ENCODE data around the gene CDIP1.
A peak's percentile ranks its signal among the peaks of the same experiment; 100 is the strongest.
"Not testable (repeated sequence)": the region's sequence is repeated elsewhere in the genome, so short reads cannot be mapped to it uniquely, and the experiment has no call there.

The CDIP1 gene

DNA sequence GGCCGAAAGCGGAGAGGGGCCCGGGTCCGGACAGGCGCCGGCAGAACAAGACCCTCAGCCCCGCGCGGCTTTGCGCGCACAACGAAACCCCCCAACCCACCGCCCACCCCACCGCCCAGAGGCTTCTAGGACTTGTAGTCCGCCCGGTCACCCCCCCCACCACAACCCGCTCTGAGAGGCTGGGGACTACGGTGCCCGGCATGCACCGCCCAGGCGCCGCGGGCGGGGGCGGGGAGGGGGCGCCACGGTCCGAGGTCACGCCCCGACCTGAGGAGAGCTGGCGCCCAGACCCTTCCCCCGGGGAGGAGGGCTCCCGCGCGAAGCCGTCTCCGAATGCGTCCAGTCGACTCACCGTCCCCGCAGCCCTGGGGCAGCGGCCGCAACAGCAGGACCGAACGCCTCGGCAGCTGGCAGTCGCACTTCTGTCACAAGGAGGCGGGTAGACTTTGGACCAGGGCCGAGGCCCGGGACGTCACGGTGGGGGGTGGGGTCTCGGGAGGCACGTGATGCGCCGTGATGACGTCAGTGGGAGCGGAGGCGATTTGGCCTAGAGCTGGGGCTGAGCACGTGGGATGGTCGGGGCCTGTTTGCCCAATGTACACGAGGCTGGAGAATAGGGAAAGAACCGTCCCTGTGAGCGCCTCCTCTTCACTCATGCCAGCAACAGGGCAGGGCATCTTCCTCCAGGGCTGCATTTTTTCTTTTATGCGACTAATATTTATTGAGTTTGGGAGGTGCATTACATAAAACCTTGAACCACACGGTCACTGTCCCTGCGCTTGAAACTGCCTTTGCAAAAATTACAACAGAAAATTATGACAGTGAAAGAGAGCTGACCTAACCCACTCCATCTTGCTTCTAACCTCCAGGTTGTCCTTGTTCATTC is at the start of gene CDIP1:
TSS of gene CDIP1 (minus strand) at position 424 of the 886 bp plus-strand sequence. CDS start 24,643 bp downstream, outside the sequence.
- peak; percentile 77 for DNase-seq (ENCODE audit: low read depth, low spot score)

DNA sequence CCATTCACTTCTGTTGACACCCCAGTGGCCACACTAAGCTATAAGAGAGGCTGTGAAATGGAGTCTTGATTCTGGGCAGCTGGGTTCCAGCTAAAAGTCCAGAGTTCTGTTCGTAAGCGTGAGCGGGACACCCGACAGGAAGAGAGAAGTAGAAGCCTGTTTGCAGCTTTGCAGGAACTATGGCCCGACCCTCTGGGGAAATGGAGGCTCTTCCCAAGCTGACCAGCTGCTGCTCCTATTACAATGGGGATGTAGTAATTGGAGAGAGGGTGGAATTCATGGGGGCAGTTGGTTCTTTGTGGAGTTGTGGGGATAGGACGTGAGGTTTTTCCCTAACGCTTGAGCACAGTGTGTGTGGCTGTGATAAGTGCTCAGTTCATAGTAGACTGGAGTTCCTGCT is 47.7 kb upstream of the CDIP1 start:
- DNase-seq (ENCODE audit: low read depth, low spot score): no peak

DNA sequence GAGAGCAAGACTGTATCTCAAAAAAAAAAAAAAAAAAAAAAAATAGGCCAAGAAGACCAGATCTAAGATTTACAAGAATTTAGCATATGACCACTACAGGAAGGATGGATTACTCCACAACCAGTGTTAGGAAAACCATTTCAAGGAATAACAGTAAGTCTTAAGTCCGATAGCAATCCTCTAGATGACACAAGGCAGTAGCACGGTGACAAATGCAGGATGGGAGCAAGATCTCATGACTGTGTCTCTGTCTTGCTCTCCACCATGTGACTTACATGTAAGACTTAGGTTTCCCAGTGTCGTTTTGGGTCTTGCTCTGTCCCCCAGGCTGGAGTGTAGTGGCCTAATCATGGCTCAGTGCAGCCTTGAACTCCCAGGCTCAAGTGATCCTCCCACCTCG is 45.3 kb upstream of the CDIP1 start:
- no peak for DNase-seq (ENCODE audit: low read depth, low spot score)

DNA sequence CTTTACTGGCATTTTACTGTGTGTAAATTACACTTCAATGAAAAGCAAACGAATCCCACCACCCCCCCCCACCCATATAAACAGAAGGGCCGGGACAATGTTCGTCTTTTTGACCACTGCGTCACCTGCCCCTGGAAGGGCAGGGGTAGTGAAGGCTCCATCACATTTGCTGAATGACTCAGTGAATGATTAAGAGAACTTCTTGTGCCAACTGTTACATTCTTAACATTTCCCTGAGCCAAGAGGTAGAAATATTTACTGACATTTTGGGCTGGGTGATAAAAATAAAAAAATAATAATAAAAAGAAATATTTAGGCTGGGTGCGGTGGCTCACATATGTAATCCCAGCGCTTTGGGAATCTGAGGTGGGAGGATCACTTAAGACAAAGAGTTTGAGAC is 41.7 kb upstream of the CDIP1 start:
- no peak for DNase-seq (ENCODE audit: low read depth, low spot score)

DNA sequence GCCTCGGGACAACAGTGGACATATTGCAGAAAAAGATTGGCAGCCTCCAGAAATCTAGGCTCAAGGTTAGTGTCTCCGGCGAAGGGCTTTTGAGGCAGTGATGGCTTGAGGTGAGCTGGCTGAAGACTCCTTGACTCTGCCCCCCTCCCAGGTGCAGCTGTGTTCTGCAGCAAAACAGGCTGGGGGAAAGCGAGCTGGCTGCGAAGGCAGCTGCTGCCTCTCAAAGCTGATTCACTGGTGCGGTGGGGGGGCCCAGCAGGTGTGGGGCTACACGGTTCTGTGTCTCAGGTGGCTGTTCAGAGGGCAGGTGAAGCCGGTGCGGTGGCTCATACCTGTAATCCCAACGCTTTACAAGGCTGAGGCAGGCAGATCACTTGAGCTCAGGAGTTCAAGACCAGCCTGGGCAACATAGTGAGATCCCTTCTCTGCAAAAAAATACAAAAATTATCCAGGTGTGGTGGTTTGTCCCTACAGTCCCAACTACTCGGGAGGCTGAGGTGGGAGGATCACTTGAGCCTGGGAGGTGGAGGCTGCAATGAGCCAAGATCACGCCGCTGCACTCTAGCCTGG is 40.5 kb upstream of the CDIP1 start:
- DNase-seq (ENCODE audit: low read depth, low spot score): no peak

DNA sequence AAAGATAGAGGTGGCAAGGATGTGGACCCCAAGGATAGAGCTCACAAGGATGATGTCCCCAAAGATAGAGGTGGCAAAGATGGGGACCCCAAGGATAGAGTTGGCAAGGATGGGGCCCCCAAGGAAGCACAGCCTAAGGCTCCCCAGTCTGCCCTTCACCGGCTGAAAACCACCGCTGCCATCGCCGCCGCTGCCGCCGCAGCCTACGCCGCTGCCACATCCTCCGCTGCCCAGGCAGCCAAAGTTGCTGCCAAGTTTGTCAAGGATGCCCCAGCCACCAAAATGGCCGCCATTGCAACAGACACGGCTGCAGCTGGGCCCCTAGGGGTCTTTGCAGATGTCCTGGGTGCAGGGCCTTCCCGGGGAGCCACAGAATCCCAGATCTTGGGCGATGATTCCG is 37.4 kb upstream of the CDIP1 start:
- DNase-seq (ENCODE audit: low read depth, low spot score): no peak

DNA sequence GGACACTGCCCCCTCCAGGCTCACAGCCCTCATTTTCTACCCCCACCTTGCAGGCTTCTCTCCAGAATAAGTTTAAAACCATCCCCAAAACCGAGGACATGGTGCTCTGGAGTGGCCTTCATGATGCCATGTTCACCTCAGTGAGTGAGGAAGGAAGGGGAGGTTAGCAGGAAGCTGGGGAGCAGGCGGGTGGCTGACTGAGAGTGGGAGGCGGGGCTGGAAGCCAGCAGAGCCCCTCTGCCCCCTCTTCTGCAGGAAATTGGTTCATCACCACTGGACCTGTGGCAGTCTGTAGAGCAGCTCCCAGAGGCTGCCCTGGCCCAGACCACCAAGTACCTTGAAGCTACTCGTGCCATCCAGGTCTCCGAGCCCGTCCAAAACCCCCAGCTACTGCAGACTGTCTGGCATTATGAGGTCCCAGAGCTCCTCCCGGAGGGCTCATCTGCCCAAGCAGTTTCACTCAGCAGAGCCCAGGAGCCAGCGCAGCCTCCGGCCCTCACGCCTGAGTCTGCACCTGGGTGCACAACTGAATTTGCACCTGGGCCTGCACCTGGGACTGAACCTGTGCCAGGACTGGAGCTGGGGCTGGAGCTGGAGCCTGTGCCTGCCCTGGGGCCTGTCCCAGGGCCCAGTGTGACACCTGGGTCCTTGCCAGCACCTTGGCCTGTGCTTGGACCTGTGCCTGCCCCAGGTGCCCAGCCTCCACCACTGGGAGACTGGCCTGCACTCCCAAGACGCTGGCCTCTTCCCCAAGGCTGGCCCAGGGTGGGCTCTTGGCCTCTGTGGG is 36.5 kb upstream of the CDIP1 start:
- no peak for DNase-seq (ENCODE audit: low read depth, low spot score)

DNA sequence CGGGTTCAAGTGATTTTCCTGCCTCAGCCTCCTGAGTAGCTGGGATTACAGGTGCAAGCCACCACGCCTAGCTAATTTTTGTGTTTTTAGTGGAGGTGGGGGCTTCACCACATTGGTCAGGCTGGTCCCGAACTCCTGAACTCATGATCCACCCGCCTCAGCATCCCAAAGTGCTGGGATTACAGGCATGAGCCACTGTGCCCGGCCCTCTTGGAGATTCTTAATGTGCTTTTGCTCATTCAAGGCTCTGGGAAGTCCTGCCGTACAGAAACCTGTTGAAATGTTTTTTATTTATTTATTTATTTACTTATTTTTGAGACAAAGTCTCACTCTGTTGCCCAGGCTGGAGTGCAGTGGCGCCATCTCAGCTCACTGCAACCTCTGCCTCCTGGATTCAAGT is 35.4 kb upstream of the CDIP1 start:
- DNase-seq (ENCODE audit: low read depth, low spot score): not testable (repeated sequence)

DNA sequence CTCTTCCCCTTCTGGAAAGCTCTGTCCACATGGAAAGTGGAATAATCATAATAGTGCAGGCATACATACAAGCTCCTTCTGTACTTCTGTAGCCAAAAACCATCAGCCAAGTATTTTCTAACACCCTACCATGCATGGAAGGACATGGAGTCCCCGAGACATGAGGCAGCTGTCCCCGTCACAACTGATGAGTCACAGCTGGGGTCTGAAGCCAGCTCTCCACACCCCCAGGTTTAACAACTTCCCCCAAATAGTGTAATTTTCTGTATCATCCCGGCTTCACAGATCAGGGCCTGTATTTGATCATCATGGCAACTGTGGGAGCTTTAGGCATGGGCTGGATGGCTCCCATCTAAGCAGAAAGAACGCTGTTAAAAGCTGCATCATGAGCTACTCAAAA is 34.1 kb upstream of the CDIP1 start:
- no peak for DNase-seq (ENCODE audit: low read depth, low spot score)

DNA sequence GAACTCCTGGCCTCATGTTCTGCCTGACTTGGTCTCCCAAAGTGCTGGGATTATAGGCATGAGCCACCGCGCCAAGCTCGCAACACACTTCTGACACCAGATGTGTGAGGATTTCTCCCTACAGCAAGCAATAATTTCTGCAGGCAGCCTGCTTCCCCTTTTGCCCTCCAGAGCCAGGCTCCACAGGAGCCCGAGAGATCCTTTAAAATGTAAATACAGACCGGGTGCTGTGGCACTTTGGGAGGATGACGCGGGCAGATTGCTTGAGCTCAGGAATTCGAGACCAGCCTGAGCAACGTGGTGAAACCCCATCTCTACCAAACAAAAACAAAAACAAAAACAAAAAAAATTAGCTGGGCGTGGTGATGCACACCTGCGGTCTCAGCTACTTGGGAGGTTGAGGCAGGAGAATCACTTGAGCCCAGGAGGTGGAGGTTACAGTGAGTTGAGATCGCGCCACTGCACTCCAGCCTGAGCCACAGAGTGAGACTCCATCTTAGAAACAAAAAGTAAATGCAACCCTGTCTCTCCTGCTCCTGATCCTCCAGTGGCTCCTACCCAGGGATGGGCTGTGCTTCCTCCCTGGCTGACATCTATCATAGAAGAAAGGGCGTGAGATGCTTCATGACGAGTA is 32.2 kb upstream of the CDIP1 start:
- no peak for DNase-seq (ENCODE audit: low read depth, low spot score)

DNA sequence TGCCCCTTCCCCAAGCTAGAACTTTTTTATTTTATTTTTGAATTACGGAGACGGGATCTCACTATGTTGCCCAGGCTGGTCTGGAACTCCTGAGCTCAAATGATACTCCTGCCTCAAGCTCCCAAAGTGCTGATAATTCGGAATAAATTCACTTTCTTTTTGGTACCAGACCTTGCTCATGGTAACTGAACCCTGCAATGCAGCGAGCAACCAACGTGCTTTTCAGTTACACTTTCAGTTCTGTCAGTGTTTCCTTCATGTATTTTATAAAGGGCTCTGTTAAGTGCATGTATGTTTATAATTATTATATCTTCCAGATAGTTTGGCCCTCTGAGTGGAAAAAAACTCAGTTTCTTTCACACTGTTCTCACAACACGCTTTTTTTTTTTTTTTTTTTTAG is 31.5 kb upstream of the CDIP1 start:
- DNase-seq (ENCODE audit: low read depth, low spot score): no peak

DNA sequence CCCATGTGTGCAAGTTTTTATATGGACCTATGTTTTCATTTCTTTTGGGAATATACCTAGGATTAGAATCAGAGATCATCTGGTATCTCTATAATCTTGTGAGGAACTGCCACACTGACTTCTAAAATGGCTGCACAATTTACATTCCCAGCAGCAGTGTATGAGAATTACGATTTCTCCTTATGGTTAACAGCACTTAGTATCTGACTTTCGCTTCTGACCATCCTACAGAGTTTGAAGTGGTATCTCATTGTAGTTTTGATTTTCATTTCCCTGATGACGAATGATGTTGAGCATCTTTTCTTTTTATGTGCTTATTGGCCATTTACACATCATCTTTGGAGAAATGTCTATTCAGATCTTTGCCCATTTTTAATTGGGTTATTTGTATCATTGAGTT is 27.6 kb upstream of the CDIP1 start:
- DNase-seq (ENCODE audit: low read depth, low spot score): no peak

DNA sequence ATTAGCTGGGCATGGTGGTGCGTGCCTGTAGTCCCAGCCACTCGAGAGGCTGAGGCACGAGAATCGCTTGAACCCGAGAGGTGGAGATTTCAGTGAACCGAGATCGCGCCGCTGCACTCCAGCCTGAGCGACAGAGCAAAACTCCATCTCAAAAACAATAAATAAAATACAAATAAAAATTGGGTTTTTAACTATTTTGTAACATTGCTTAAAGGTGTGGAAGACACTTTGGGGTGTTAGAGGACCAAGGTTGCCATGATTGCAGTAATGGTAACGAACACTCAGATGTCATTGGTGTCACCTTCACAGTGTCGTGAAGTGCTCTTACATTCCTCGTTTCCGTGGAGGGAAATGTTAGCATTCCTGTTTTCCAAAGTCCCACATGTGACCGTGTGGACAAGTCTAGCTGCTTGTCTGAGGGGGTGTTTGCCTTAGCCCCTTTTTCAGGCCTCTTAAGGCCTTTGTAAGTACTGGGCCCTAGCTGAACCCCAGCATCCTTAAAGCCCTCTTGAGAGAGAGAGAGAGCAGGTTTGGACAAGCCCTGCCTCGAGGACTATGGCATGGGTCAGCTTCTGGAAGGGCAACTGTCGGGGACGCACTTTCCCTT is 26.2 kb upstream of the CDIP1 start:
- no peak for DNase-seq (ENCODE audit: low read depth, low spot score)

DNA sequence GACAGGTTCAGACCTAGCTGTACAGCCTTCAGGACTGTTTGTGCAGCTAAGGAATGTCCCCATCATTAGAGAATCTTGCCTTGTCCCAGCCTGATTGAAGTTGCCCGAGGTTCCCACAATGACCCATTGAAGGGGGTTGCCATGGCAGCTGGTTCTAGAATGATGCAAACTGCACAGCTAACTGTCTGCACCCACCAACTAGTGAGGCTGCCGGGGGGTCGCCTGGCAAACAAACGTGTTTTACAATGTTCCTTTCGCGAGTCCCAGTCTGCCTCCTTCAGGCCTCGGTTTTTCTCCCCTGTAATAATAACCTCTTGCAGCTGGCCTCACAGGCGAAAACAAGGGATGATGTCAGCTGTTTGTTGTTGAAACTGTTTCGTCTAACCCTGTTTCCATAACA is 23.0 kb upstream of the CDIP1 start:
- DNase-seq (ENCODE audit: low read depth, low spot score): no peak

DNA sequence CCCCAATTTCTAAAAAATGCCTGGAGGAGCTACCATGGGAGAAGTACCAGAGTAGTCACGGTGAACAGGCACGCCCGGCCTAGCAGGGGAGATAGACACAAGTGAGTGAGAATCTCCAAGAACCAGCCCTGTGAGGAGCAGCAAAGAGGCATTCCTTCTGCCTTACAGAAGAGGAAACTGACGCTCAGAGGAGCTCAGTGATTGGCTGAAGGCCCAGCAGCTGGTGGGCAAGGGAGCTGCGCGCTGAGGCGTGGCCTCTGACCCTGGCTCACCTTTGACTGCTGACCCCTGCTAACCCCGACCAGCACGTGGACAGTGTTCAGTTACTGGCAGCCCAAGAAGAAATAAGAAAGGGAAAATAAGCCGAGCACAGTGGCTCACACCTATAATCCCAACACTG is 19.4 kb upstream of the CDIP1 start:
- DNase-seq (ENCODE audit: low read depth, low spot score): no peak

DNA sequence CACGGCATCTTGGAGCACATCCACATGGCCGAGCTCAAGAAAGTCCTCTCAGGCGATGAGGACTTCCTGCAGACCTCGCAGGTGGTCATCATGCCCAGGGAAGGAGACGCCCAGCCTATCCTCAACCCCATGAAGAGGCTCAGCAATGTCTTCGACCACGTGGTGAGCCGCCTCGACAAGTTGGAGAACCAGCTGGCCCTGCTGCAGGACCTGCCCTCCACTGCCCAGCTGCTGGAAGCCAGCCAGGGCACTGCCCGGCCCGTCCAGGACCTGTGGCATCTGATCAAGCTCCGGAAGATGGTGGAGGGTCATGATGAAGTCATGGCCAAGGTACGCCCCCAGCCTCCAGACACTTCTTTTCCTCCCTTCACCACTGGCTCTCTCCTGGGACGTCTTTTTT is 18.0 kb upstream of the CDIP1 start:
- DNase-seq (ENCODE audit: low read depth, low spot score): no peak

DNA sequence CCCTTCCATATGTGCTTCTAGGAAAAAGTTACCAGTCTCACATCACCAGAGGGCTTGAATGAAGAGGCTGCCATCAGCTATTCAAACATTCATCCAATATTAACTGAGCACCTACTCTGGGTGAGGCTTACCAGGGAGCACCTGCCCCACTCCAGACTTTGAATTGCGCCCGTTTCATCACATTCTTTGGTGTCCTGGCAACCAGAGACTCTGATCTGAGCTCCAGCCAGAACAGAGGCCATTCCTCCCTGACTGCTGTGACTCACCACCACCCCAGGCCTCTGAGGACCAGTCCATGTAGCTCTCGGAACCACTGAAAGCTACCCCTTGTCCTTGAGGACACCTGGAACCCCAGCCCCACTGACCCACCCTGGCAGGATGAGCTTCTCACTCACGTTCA is 17.5 kb upstream of the CDIP1 start, which contains the start of gene C16orf96:
TSS of gene C16orf96 (plus strand) at position 229 of the 400 bp plus-strand sequence. CDS start at position 379, 150 bp downstream.
- no peak for DNase-seq (ENCODE audit: low read depth, low spot score)

DNA sequence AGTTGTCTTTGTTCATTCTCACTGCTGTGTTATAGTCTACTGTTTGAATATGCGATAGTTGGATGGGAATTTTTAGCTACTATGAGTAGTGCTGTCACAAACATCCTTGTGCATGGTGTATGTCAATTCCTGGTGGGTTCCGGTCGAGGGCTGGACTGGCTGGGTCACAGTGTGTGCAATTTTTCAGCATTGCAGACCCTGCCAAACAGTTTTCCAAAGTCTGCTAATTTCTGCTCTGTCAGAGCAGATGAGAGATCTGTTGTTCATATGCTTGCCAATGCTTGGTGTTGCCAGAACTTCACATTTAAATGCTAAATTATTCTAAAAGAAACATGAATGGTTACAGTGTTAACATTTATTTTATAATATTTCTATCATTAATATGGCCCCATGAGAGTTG is 14.0 kb upstream of the CDIP1 start:
- DNase-seq (ENCODE audit: low read depth, low spot score): no peak

DNA sequence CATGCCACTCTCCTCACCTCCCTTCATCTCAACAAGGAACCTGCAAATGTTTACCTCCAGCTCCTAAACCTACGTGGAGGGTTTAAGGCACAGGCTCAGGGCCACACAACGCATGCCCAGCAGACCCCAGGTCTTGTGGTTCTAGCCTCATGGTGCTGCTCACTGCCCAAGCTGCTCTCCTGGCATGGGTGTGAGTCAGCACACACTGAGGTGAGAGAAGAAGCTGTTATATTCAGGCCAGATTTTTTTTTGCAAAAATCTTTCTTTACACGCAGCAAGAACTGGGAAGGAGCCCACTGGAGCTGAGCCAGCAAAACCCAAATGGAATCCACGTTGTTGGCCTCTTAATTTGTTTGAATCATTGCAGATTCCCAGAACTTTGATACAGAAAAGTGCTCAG is 12.0 kb upstream of the CDIP1 start:
- DNase-seq (ENCODE audit: low read depth, low spot score): no peak

DNA sequence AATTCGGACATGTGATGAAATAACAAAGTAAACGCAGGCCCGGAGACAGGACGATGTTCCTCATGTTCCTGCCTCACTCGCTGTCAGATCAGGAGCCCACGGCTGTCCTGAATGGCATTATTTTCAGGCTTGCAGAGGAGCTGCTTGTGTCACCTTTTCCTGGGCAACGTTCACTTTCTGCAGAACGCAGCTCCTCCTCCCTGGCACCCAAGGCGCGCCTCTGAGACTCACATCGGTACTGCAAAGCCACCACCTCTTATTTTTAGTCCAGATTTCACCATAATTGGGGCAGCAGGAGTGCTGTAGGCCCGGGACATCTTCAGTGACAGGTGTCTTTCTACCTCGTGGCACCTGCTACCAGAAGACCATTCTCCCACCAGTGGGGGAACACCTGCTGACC is 9.6 kb upstream of the CDIP1 start:
- DNase-seq (ENCODE audit: low read depth, low spot score): no peak

DNA sequence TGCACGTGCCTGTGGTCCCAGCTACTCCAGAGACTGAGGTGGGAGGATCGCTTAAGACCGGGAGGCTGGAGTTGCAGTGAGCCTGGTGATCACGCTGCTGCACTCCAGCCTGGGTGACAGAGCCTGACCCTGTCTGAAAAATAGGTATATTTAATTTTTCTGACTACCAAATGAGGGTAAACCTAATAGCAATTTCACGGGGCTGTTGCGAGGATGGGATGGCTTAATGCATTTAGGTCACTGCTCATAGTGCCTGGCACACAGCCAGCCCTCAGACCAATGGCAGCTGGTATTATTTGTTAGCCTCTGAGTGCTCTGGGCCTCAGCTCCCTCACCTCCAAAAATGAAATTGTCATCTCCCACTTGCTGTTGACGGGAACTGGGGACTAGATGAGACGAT is 5.9 kb upstream of the CDIP1 start:
- no peak for DNase-seq (ENCODE audit: low read depth, low spot score)

Data from smooth muscle cell of the brain vasculature (primary cell).